MM.1S (cell line): ENCODE measurements around the gene CERS6.
"Not testable (repeated sequence)": the region's sequence is repeated elsewhere in the genome, so short reads cannot be mapped to it uniquely, and the experiment has no call there.

Experiments used
- DNase-seq: peaks from one replicate; pipeline ENCODE4 v3.0.0-alpha.2; 2015
- H2AFZ ChIP-seq: fragments of 300-600 bp; sonication (generic); 2 replicates; pipeline ENCODE4 v1.6.0; 2016; ENCODE audit warnings: antibody characterized with exemption, low read length
- H3F3A ChIP-seq: fragments of 300-600 bp; sonication (generic); 2 replicates; pipeline ENCODE4 v1.6.1; 2016; ENCODE audit warnings: mild to moderate bottlenecking, antibody characterized with exemption, low read length, moderate library complexity, mixed read lengths; ENCODE audit not compliant: insufficient read depth
- H3K27ac ChIP-seq: fragments of 300-600 bp; sonication (generic); 2 replicates; pipeline ENCODE4 v1.5.1; 2016; ENCODE audit warnings: mild to moderate bottlenecking, low read length
- H3K27me3 ChIP-seq: fragments of 300-600 bp; sonication (generic); replicated peaks from 2 replicates; pipeline ENCODE4 v1.6.0; 2016; ENCODE audit warnings: low read length; ENCODE audit not compliant: insufficient read depth
- H3K36me3 ChIP-seq: fragments of 300-600 bp; sonication (generic); replicated peaks from 2 replicates; pipeline ENCODE4 v1.6.1; 2016; ENCODE audit warnings: mild to moderate bottlenecking, low read length, mixed read lengths; ENCODE audit not compliant: insufficient read depth
- H3K4me1 ChIP-seq: fragments of 300-600 bp; sonication (generic); 2 replicates; pipeline ENCODE4 v1.6.1; 2016; ENCODE audit warnings: low read length, mixed read lengths
- H3K4me2 ChIP-seq: fragments of 300-600 bp; sonication (generic); 2 replicates; pipeline ENCODE4 v1.6.0; 2016; ENCODE audit warnings: low read depth, low read length
- H3K4me3 ChIP-seq: fragments of 300-600 bp; sonication (generic); 2 replicates; pipeline ENCODE4 v1.5.1; 2016; ENCODE audit warnings: low read length, mixed read lengths
- H3K79me2 ChIP-seq: fragments of 300-600 bp; sonication (generic); 2 replicates; pipeline ENCODE4 v1.6.1; 2016; ENCODE audit warnings: mixed run types, low read length, mixed read lengths
- H3K9ac ChIP-seq: fragments of 300-600 bp; sonication (generic); 2 replicates; pipeline ENCODE4 v1.6.1; 2016; ENCODE audit warnings: low read length, mixed read lengths
- H3K9me2 ChIP-seq: fragments of 300-600 bp; sonication (generic); replicated peaks from 2 replicates; pipeline ENCODE4 v1.6.1; 2016; ENCODE audit warnings: mild to moderate bottlenecking, low read length, mixed read lengths; ENCODE audit not compliant: insufficient read depth
- H3K9me3 ChIP-seq: fragments of 300-600 bp; sonication (generic); replicated peaks from 2 replicates; pipeline ENCODE4 v1.6.1; 2016; ENCODE audit warnings: mild to moderate bottlenecking, low read length, mixed read lengths; ENCODE audit not compliant: insufficient read depth
- H4K20me1 ChIP-seq: fragments of 300-600 bp; sonication (generic); 2 replicates; pipeline ENCODE4 v1.6.1; 2016; ENCODE audit warnings: mild to moderate bottlenecking, low read length, moderate library complexity, mixed read lengths; ENCODE audit not compliant: insufficient read depth
- CTCF ChIP-seq: fragments of 300-600 bp; sonication (generic); IDR thresholded peaks from 2 replicates; pipeline ENCODE4 v1.5.1; 2016; ENCODE audit warnings: antibody characterized with exemption, low read length, mixed read lengths
- EZH2 ChIP-seq: fragments of 300-600 bp; sonication (generic); optimal IDR thresholded peaks from 2 replicates; pipeline ENCODE3; 2017; ENCODE audit warnings: low read depth, mild to moderate bottlenecking, antibody characterized with exemption, low read length, mixed read lengths
- EZH2phosphoT487 ChIP-seq: fragments of 300-600 bp; sonication (generic); IDR thresholded peaks from 2 replicates; pipeline ENCODE4 v1.6.1; 2018; ENCODE audit warnings: antibody characterized with exemption, low read length

CERS6 gene

GRCh38 chr2:168500516-168500915, 44.4 kb downstream of the CERS6 start:
- H3K9me2 ChIP-seq: no peaks in the 10 kb centered on the region
- H2AFZ ChIP-seq: no peak overlapping the region
- no peak overlapping the region for H3K9ac ChIP-seq
- no peak overlapping the region for H3K4me2 ChIP-seq
- no peaks in the 10 kb centered on the region for H4K20me1 ChIP-seq
- 0 out of 2 replicates have a peak, but pooled peaks cover 7% of the 10 kb centered on the region for H3F3A ChIP-seq
- no peak overlapping the region for H3K27ac ChIP-seq
- TF ChIP-seq EZH2: no peak
- no peak for TF ChIP-seq CTCF
- TF ChIP-seq EZH2phosphoT487: no peak
- no peak for DNase-seq
- H3K36me3 ChIP-seq: no peaks in the 10 kb centered on the region
- H3K79me2 ChIP-seq: peaks cover 94% of the 10 kb centered on the region
- no peaks in the 10 kb centered on the region for H3K27me3 ChIP-seq
- no peaks in the 10 kb centered on the region for H3K9me3 ChIP-seq
- peaks cover 16% of the 10 kb centered on the region for H3K4me1 ChIP-seq
- H3K4me3 ChIP-seq: no peak overlapping the region

- Histone ChIP-seq H3K27me3 (no peaks in the 10 kb centered on the region), H3K4me2 (no peak overlapping the region), H3K4me3 (no peak overlapping the region), H2AFZ (no peak overlapping the region), H3K79me2 (peaks cover 96% of the 10 kb centered on the region), H3K9me3 (no peaks in the 10 kb centered on the region), H3K9me2 (no peaks in the 10 kb centered on the region), H3K27ac (no peak overlapping the region), H3K4me1 (peaks cover 6% of the 10 kb centered on the region; the same call in 1 of the 2 replicates), H4K20me1 (no peaks in the 10 kb centered on the region), H3K36me3 (no peaks in the 10 kb centered on the region), H3K9ac (no peak overlapping the region), H3F3A (no peaks in the 10 kb centered on the region)
- TF ChIP-seq CTCF (no peak), EZH2phosphoT487 (no peak), EZH2 (no peak)
- DNase-seq: no peak
Measured at GRCh38 chr2:168501466-168502065, 45.5 kb downstream of the CERS6 start.

GRCh38 chr2:168502852-168503251, 46.8 kb downstream of the CERS6 start:
- not testable (repeated sequence) for H4K20me1 ChIP-seq, H3K27me3 ChIP-seq, H3K9me3 ChIP-seq, H3K4me3 ChIP-seq, H3K27ac ChIP-seq, H3K4me2 ChIP-seq, H3F3A ChIP-seq, DNase-seq, H3K9ac ChIP-seq, H3K4me1 ChIP-seq, H3K36me3 ChIP-seq, H3K9me2 ChIP-seq, H2AFZ ChIP-seq
- H3K79me2 ChIP-seq: peaks cover 91% of the 10 kb centered on the region

- Histone ChIP-seq H3K4me3 (no peak overlapping the region), H3K9ac (no peak overlapping the region), H4K20me1 (no peaks in the 10 kb centered on the region), H3F3A (no peaks in the 10 kb centered on the region), H3K4me1 (no peaks in the 10 kb centered on the region), H3K9me3 (no peaks in the 10 kb centered on the region), H3K79me2 (peaks cover 87% of the 10 kb centered on the region), H3K9me2 (no peaks in the 10 kb centered on the region), H3K27ac (no peak overlapping the region), H2AFZ (no peak overlapping the region), H3K36me3 (no peaks in the 10 kb centered on the region), H3K4me2 (no peak overlapping the region), H3K27me3 (no peaks in the 10 kb centered on the region)
- no peak for DNase-seq
- TF ChIP-seq EZH2phosphoT487: no peak
- no peak for TF ChIP-seq CTCF
- no peak for TF ChIP-seq EZH2
Measured at GRCh38 chr2:168503901-168504300, 47.8 kb downstream of the CERS6 start.
